Esophagus muscularis mucosa (tissue), 3 donors: ENCODE data around the gene CLNK.

Experiments used
- CTCF ChIP-seq, 3 experiments: fragments of 200-600 bp in 2 of 3; fragments of 450-650 bp in 1 of 3; sonication (generic) in 2 of 3; IDR thresholded peaks; one replicate each; pipeline ENCODE4 v1.5.1; 2017 to 2019; ENCODE audit warnings: antibody characterized with exemption in 3 of 3, mild to moderate bottlenecking in 2 of 3, moderate library complexity in 1 of 3
- POLR2A ChIP-seq: fragments of 450-650 bp; IDR thresholded peaks from one replicate; pipeline ENCODE4 v1.6.1; 2017; ENCODE audit warnings: antibody characterized with exemption, moderate library complexity, mild to moderate bottlenecking, low read depth

DNA sequence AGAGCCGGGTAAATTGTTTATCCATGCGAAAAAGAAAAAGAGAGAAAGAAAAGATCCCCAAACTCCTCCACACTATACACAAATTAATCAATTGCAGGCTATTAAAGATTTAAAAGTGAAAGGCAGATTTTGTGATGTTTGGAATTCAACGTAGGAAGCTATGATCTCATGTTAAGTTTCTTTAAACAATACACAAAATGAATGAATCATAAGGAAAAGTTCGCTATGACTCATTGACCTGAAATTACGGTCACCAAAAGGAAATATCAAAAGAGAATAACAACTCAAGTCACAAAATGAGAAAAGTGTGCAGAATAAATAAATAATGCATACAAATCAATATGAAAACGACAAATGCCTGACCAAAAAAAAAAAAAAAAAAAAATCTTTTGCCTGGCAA, 28.6 kb downstream of the CLNK start:
- TF ChIP-seq POLR2A = no peak
- TF ChIP-seq CTCF (IDR thresholded peaks at IDR 0.05) = no peak
